ENCODE results near the gene DCBLD1.

DCBLD1 gene

DNA sequence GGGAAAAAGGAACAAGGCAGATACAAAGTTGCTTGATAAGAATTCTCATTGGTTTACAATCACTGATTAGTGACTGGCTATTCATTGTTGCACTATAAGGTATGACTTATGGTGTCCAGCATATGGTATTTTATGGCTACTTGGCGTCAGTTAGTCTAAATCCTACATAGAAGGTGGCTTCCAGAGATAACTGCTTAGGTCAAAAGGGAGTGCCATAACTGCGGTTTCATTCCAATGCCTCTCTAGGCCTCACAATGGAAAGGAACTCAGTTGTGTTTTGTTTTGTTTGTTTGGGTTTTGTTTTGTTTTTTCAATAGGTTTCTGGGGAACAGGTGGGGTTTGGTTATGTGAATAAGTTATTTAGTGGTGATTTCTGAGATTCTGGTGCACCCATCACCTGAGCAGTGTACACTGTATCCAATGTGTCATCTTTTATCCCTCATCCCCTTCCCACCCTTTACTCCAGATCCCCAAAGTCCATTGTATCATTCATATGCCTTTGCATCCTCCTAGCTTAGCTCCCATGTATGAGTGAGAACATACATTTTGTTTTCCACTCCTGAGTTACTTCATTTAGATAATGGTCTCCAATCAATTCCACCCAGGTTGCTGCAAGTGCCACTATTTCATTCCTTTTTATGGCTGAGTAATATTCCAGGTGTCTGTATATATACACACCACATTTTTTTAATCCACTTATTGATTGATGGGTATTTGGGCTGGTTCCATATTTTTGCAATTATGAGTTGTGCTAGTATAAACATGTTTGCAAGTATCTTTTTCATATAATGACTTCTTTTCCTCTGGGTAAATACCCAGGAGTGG is 112.8 kb downstream of the DCBLD1 start:
- intact Hi-C loops (cut with DNase I): no loop called here
- no peak for DNase-seq

DNA sequence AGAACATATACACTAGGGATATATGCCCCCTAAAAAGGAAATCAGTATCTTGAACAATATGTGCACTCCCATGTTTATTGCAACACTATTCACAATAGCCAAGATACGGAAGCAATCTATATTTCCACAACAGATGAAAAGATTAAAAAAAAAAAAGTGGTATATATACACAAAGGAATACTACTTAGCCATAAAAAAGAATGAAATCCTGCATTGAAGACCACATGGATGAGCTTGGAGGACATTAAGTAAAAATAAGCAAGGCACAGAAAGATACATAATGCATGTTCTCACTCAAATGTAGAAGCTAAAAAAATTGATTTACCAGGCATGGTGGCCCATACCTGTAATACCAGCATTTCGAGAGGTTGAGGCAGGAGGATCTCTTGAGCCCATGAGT is 115.3 kb downstream of the DCBLD1 start:
- intact Hi-C loops (cut with DNase I): no loop called here
- DNase-seq: no peak
